GM12875 (cell line): Measurements from ENCODE around the gene SSR4.
A peak's percentile ranks its signal among the peaks of the same experiment; 100 is the strongest.

Source experiments
- H3K4me3 ChIP-seq: one replicate; pipeline ENCODE4 v1.5.1; 2011; ENCODE audit warnings: low read depth, low read length, control low read depth
- CTCF ChIP-seq: IDR thresholded peaks from 2 replicates; pipeline ENCODE4 v1.5.1; 2011; ENCODE audit warnings: low read depth, mild to moderate bottlenecking, control low read depth, inconsistent platforms, low read length, moderate library complexity, borderline replicate concordance; ENCODE audit not compliant: insufficient read depth

SSR4 gene

GRCh38 chrX:153784325-153784967, 10.0 kb upstream of the SSR4 start:
- no peak for TF ChIP-seq CTCF
- H3K4me3 ChIP-seq = no peak overlapping the region

- H3K4me3 ChIP-seq = no peak overlapping the region
- no peak for TF ChIP-seq CTCF
Measured at GRCh38 chrX:153786669-153787068, 7.8 kb upstream of the SSR4 start.

DNA sequence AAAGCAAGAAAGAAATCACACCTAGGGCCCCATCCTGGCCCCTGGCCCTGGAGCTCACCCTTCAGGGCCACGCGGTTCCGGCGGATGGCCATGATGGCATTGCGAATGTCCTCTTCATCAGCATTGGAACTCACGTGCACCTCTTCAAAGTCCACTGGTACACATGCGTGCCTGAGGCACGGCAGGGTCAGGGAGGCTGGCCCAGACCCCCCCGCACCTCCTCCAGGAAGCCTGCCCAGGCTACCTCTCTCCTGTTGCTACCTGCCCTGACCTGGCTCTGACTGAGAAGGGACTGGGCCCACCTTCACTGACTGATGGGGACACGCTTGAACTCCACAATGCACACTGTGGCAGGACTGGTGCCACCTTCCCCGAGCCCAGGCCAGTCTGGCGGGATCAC, 4.8 kb upstream of the SSR4 start:
- TF ChIP-seq CTCF = no peak
- H3K4me3 ChIP-seq = no peak overlapping the region

- no peak overlapping the region for H3K4me3 ChIP-seq
- no peak for TF ChIP-seq CTCF
Measured at GRCh38 chrX:153791104-153791852, 3.2 kb upstream of the SSR4 start.

DNA sequence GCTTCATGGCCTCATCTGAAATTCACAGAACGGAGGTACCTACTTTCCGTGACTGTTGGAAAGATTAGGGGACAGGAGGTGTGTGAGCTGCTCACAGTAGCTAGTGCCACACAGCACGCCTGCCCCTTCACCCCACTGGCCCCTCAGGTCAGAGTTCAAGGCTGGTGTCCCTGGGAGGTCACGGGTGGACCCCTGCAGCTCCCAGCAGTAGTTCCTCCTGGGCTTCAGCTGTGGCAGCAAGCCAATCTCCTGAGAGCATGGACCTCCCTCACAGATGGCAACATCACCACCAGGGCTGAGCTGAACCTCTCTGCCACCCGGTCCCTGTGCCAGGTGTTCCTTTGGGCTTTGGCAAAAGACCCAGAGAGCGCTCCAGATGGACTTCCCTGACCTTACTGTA, 2.1 kb upstream of the SSR4 start:
- H3K4me3 ChIP-seq = no peak overlapping the region
- TF ChIP-seq CTCF = no peak

- H3K4me3 ChIP-seq = peak overlapping the region; percentile 85
- TF ChIP-seq CTCF = no peak
Measured at GRCh38 chrX:153793291-153793690, 1.2 kb upstream of the SSR4 start.
